HEK293T (cell line): ENCODE results near the gene LDHB.
"Not testable (repeated sequence)": the region's sequence is repeated elsewhere in the genome, so short reads cannot be mapped to it uniquely, and the experiment has no call there.

Experiments
- CTCF ChIA-PET: fragments of 350-600 bp; formaldehyde crosslinking; extraction: SDS; loops from one replicate; lab custom pipeline; 2021; ENCODE audit warnings: antibody characterized with exemption, inconsistent platforms; lab: Yijun Ruan, JAX
- POLR2A ChIA-PET: fragments of 350-600 bp; formaldehyde crosslinking; extraction: SDS; loops from one replicate; lab custom pipeline; 2020; ENCODE audit warnings: antibody characterized with exemption, inconsistent platforms; lab: Yijun Ruan, JAX
- DNase-seq: peaks from one replicate; pipeline ENCODE4 v3.0.0; 2012; ENCODE audit warnings: mixed read lengths; ENCODE audit errors: extremely low spot score
- ARNT ChIP-seq: fragments of 450-650 bp; IDR thresholded peaks from 2 replicates; pipeline ENCODE4 v1.6.1; 2017; ENCODE audit warnings: mild to moderate bottlenecking
- BHLHE40 ChIP-seq: fragments of 450-650 bp; IDR thresholded peaks from 2 replicates; pipeline ENCODE4 v1.6.1; 2016; ENCODE audit warnings: mild to moderate bottlenecking, moderate library complexity, borderline replicate concordance
- CTBP1 ChIP-seq: fragments of 450-650 bp; IDR thresholded peaks from 2 replicates; pipeline ENCODE4 v1.6.1; 2016; ENCODE audit warnings: borderline replicate concordance
- ELF4 ChIP-seq: fragments of 450-650 bp; IDR thresholded peaks from 2 replicates; pipeline ENCODE4 v1.6.1; 2017; ENCODE audit warnings: antibody characterized with exemption
- FOXA1 ChIP-seq: fragments of 450-650 bp; IDR thresholded peaks from 2 replicates; pipeline ENCODE4 v1.6.1; 2016; ENCODE audit warnings: mild to moderate bottlenecking
- FOXK2 ChIP-seq: fragments of 450-650 bp; IDR thresholded peaks from 2 replicates; pipeline ENCODE4 v1.6.1; 2016; ENCODE audit warnings: mild to moderate bottlenecking
- FOXM1 ChIP-seq: fragments of 450-650 bp; IDR thresholded peaks from 2 replicates; pipeline ENCODE4 v1.6.1; 2017; ENCODE audit warnings: mild to moderate bottlenecking, borderline replicate concordance
- HDGF ChIP-seq: fragments of 450-650 bp; IDR thresholded peaks from 2 replicates; pipeline ENCODE4 v1.6.1; 2017; ENCODE audit warnings: antibody characterized with exemption, borderline replicate concordance
- L3MBTL2 ChIP-seq: fragments of 450-650 bp; conservative IDR thresholded peaks from 2 replicates; pipeline ENCODE4 v1.6.1; 2016; ENCODE audit warnings: mild to moderate bottlenecking
- LEF1 ChIP-seq: fragments of 450-650 bp; IDR thresholded peaks from 2 replicates; pipeline ENCODE4 v1.6.1; 2017; ENCODE audit warnings: mild to moderate bottlenecking, borderline replicate concordance
- NFRKB ChIP-seq: fragments of 450-650 bp; IDR thresholded peaks from 2 replicates; pipeline ENCODE4 v1.6.1; 2016; ENCODE audit warnings: mild to moderate bottlenecking, moderate library complexity
- PKNOX1 ChIP-seq: fragments of 450-650 bp; IDR thresholded peaks from 2 replicates; pipeline ENCODE4 v1.6.1; 2016
- SP1 ChIP-seq: fragments of 450-650 bp; IDR thresholded peaks from 2 replicates; pipeline ENCODE4 v1.6.1; 2017
- SUZ12 ChIP-seq: fragments of 450-650 bp; IDR thresholded peaks from 2 replicates; pipeline ENCODE4 v1.6.1; 2016; ENCODE audit warnings: mild to moderate bottlenecking
- TARDBP ChIP-seq: fragments of 450-650 bp; IDR thresholded peaks from 2 replicates; pipeline ENCODE4 v1.6.1; 2016
- ZNF384 ChIP-seq: fragments of 450-650 bp; IDR thresholded peaks from 2 replicates; pipeline ENCODE4 v1.6.1; 2016

The LDHB gene

GRCh38 chr12:21599143-21599999 lies 58.3 kb downstream of the LDHB start:
- no peak for DNase-seq
- TF ChIP-seq ARNT (no peak), L3MBTL2 (no peak), TARDBP (no peak), SP1 (no peak), PKNOX1 (no peak), LEF1 (no peak), FOXK2 (no peak), HDGF (no peak), BHLHE40 (no peak), ELF4 (no peak), FOXA1 (no peak), ZNF384 (no peak), CTBP1 (no peak), FOXM1 (no peak), SUZ12 (no peak), NFRKB (no peak)
- ChIA-PET POLR2A (no interaction called here), CTCF (no interaction called here)

GRCh38 chr12:21598651-21599050 lies 59.0 kb downstream of the LDHB start:
- no peak for DNase-seq
- no peak for TF ChIP-seq ARNT
- TF ChIP-seq ELF4, result no peak
- no peak for TF ChIP-seq CTBP1
- TF ChIP-seq BHLHE40, result no peak
- TF ChIP-seq ZNF384, result no peak
- no peak for TF ChIP-seq SUZ12
- TF ChIP-seq LEF1, result no peak
- POLR2A ChIA-PET, result no interaction called here
- CTCF ChIA-PET, result interaction anchor here (0.6 kb wide), 1 partner anchor 158 kb away, joined by 6 read pairs; no protein-coding TSS in a partner anchor

- POLR2A ChIA-PET, CTCF ChIA-PET, DNase-seq: not testable (repeated sequence)
Observed at GRCh38 chr12:21595356-21595755, 62.3 kb downstream of the LDHB start.

GRCh38 chr12:21585485-21585884 lies 72.2 kb downstream of the LDHB start:
- CTCF ChIA-PET, result no interaction called here
- TF ChIP-seq HDGF (no peak), CTBP1 (no peak), FOXK2 (no peak), ELF4 (no peak), L3MBTL2 (no peak), FOXM1 (no peak), NFRKB (no peak), ZNF384 (no peak), BHLHE40 (no peak), PKNOX1 (no peak), SUZ12 (no peak), LEF1 (no peak), FOXA1 (no peak), TARDBP (no peak), SP1 (no peak), ARNT (no peak)
- POLR2A ChIA-PET, result no interaction called here

More at GRCh38 chr12:21585485-21585884, 72.2 kb downstream of the LDHB start:
- no peak for DNase-seq
